Esophagus squamous epithelium (tissue), 4 donors: ENCODE results near the gene OOEP.

ENCODE experiments used
- CTCF ChIP-seq, 6 experiments: fragments of 450-650 bp in 4 of 6; fragments of 200-600 bp in 2 of 6; sonication (generic) in 2 of 6; IDR thresholded peaks; one replicate each; pipeline ENCODE4 v1.5.1; 2016 to 2019; ENCODE audit warnings: antibody characterized with exemption in 6 of 6, mild to moderate bottlenecking in 4 of 6, moderate library complexity in 4 of 6
- POLR2A ChIP-seq, 4 donors: fragments of 450-650 bp; IDR thresholded peaks; one replicate each; pipeline ENCODE4 v1.6.1; 2017; ENCODE audit warnings: antibody characterized with exemption in 4 of 4, mild to moderate bottlenecking in 4 of 4, moderate library complexity in 3 of 4

- TF ChIP-seq CTCF (IDR thresholded peaks at IDR 0.05) (no peak), POLR2A (IDR thresholded peaks at IDR 0.05) (no peak)
Measured at GRCh38 chr6:73325656-73326055, 44.0 kb downstream of the OOEP start.
